Omental fat pad (tissue), 4 donors: ENCODE results near the gene DHX38. TPM values are rescaled to one million over a fixed set of nuclear protein-coding genes. Genes with fewer than 3 reads are reported as not detected.

Experiments
- ATAC-seq: fragments of 150-250 bp; one replicate; pipeline ENCODE4 v1.9.1; 2016; ENCODE audit warnings: mild to moderate bottlenecking, moderate library complexity; ENCODE audit not compliant: low FRiP score
- DNase-seq: peaks from one replicate; pipeline ENCODE4 v3.0.0-alpha.2; 2019; ENCODE audit warnings: low spot score
- CTCF ChIP-seq, 3 donors: fragments of 450-650 bp; IDR thresholded peaks; one replicate each; pipeline ENCODE4 v1.5.1; 2016 to 2017; ENCODE audit warnings: antibody characterized with exemption in 3 of 3, mild to moderate bottlenecking in 3 of 3, moderate library complexity in 2 of 3
- total RNA-seq, 4 donors: library from RNA; depleted of rRNA; stranded (reverse); fragments of >200 nt; gene quantifications; one replicate each; pipeline ENCODE4 v1.1.0, GENCODE V29; 2016

Gene DHX38
- total RNA-seq, 4 donors from 2014 or later: 39.8 to 79.5 (median 56.5) TPM

- DNase-seq (no peak), ATAC-seq (no peak)
- no peak for TF ChIP-seq CTCF (IDR thresholded peaks at IDR 0.05)
These were observed 36.5 kb downstream of the DHX38 start for GRCh38 chr16:72129976-72130656.

GRCh38 chr16:72131036-72131435 lies 37.4 kb downstream of the DHX38 start:
- DNase-seq (no peak), ATAC-seq (no peak)
- TF ChIP-seq CTCF (IDR thresholded peaks at IDR 0.05): no peak

GRCh38 chr16:72132726-72133125 lies 39.1 kb downstream of the DHX38 start:
- TF ChIP-seq CTCF (IDR thresholded peaks at IDR 0.05): no peak
- ATAC-seq (no peak), DNase-seq (no peak)

- no peak for TF ChIP-seq CTCF (IDR thresholded peaks at IDR 0.05)
- ATAC-seq (no peak), DNase-seq (no peak)
These were observed 40.9 kb downstream of the DHX38 start for GRCh38 chr16:72134507-72134906.

GRCh38 chr16:72137380-72138063 lies 43.9 kb downstream of the DHX38 start:
- DNase-seq: no peak
- no peak for TF ChIP-seq CTCF (IDR thresholded peaks at IDR 0.05)
- no peak for ATAC-seq

- TF ChIP-seq CTCF (IDR thresholded peaks at IDR 0.05): no peak
- no peak for ATAC-seq
- no peak for DNase-seq
These were observed 44.5 kb downstream of the DHX38 start for GRCh38 chr16:72138064-72138572.

- ATAC-seq (no peak), DNase-seq (no peak)
- TF ChIP-seq CTCF (IDR thresholded peaks at IDR 0.05): no peak
These were observed 46.3 kb downstream of the DHX38 start for GRCh38 chr16:72139908-72140307.
